HEK293 (cell line): Measurements from ENCODE around the gene MALL.
"Not testable (repeated sequence)": the region's sequence is repeated elsewhere in the genome, so short reads cannot be mapped to it uniquely, and the experiment has no call there.

Experiments used
- MZF1 ChIP-seq: fragments of 450-650 bp; formaldehyde crosslinking; IDR thresholded peaks from 2 replicates; pipeline ENCODE4 v1.5.1; 2017; ENCODE audit warnings: missing biosample characterization, missing genetic modification characterization, borderline replicate concordance
- ZNF654 ChIP-seq: fragments of 450-650 bp; formaldehyde crosslinking; IDR thresholded peaks from 2 replicates; pipeline ENCODE4 v1.5.1; 2016; ENCODE audit warnings: low read depth, missing biosample characterization, missing genetic modification characterization
- TF ChIP-seq, protein P1 (sequence below): fragments of 450-650 bp; formaldehyde crosslinking; IDR thresholded peaks from 2 replicates; pipeline ENCODE4 v1.5.1; 2016; ENCODE audit warnings: missing biosample characterization, missing genetic modification characterization
- TF ChIP-seq, protein P2 (sequence below): fragments of 450-650 bp; formaldehyde crosslinking; optimal IDR thresholded peaks from 2 replicates; pipeline ENCODE3; 2016; ENCODE audit warnings: missing biosample characterization, mild to moderate bottlenecking, missing genetic modification characterization

DNA sequence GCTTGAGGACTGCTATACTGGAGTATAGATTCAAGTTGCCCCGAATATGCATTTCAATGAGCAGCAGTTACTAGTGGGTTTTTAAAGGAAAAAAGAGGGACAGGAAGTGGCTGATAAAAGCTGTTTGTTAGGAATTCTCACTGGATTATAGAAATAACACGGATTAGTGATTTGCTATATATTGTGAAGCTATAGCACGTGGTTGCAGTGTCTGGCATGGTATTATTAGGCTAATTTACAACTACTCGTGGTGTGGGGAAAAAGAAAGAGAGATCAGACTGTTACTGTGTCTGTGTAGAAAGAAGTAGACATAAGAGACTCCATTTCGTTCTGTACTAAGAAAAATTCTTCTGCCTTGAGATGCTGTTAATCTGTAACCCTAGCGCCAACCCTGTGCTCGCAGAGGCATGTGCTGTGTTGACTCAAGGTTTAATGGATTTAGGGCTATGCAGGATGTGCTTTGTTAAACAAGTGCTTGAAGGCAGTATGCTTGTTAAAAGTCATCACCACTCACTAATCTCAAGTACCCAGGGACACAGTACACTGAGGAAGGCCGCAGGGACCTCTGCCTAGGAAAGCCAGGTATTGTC lies 59.7 kb downstream of the MALL start:
- TF ChIP-seq, protein P1, sequence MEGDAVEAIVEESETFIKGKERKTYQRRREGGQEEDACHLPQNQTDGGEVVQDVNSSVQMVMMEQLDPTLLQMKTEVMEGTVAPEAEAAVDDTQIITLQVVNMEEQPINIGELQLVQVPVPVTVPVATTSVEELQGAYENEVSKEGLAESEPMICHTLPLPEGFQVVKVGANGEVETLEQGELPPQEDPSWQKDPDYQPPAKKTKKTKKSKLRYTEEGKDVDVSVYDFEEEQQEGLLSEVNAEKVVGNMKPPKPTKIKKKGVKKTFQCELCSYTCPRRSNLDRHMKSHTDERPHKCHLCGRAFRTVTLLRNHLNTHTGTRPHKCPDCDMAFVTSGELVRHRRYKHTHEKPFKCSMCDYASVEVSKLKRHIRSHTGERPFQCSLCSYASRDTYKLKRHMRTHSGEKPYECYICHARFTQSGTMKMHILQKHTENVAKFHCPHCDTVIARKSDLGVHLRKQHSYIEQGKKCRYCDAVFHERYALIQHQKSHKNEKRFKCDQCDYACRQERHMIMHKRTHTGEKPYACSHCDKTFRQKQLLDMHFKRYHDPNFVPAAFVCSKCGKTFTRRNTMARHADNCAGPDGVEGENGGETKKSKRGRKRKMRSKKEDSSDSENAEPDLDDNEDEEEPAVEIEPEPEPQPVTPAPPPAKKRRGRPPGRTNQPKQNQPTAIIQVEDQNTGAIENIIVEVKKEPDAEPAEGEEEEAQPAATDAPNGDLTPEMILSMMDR = not testable (repeated sequence)
- TF ChIP-seq, protein P2, sequence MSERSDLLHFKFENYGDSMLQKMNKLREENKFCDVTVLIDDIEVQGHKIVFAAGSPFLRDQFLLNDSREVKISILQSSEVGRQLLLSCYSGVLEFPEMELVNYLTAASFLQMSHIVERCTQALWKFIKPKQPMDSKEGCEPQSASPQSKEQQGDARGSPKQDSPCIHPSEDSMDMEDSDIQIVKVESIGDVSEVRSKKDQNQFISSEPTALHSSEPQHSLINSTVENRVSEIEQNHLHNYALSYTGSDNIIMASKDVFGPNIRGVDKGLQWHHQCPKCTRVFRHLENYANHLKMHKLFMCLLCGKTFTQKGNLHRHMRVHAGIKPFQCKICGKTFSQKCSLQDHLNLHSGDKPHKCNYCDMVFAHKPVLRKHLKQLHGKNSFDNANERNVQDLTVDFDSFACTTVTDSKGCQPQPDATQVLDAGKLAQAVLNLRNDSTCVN (tag by site-specific recombination) = not testable (repeated sequence)
- not testable (repeated sequence) for TF ChIP-seq MZF1; ZNF654 (tag by site-specific recombination)
